SU-DHL-6 (cell line): ENCODE measurements around the gene VTI1A.

Experiments used
- H2AFZ ChIP-seq: fragments of 200-600 bp; sonication (generic); 2 replicates; pipeline ENCODE4 v1.6.1; 2014; ENCODE audit warnings: low read depth, mild to moderate bottlenecking, moderate library complexity, mixed read lengths, antibody characterized with exemption, low read length; ENCODE audit not compliant: severe bottlenecking
- H3F3A ChIP-seq: fragments of 200-600 bp; shearing (Covaris generic); 2 replicates; pipeline ENCODE4 v1.6.0; 2016; ENCODE audit warnings: antibody characterized with exemption, mild to moderate bottlenecking; ENCODE audit not compliant: insufficient read depth
- H3K27ac ChIP-seq: fragments of 200-600 bp; sonication (generic); 2 replicates; pipeline ENCODE4 v1.5.1; 2016; ENCODE audit warnings: low read depth, mild to moderate bottlenecking, low read length, moderate library complexity, mixed read lengths
- H3K27me3 ChIP-seq: fragments of 200-600 bp; sonication (generic), shearing (Covaris generic); 2 replicates; pipeline ENCODE4 v1.6.0; 2014; ENCODE audit warnings: mild to moderate bottlenecking, low read length
- H3K36me3 ChIP-seq: fragments of 200-600 bp; sonication (generic); 2 replicates; pipeline ENCODE4 v1.6.1; 2014; ENCODE audit warnings: mild to moderate bottlenecking, low read length, mixed read lengths
- H3K4me2 ChIP-seq: fragments of 300-600, 200-600 bp; shearing (Covaris generic), sonication (generic); 2 replicates; pipeline ENCODE4 v1.6.0; 2014; ENCODE audit warnings: low read length, low read depth, mild to moderate bottlenecking; ENCODE audit not compliant: poor library complexity, severe bottlenecking
- H3K4me3 ChIP-seq: fragments of 200-600 bp; sonication (generic); 2 replicates; pipeline ENCODE4 v1.5.1; 2014; ENCODE audit warnings: antibody characterized with exemption, low read length, mild to moderate bottlenecking, mixed read lengths; ENCODE audit not compliant: insufficient read depth, poor library complexity, severe bottlenecking
- H3K79me2 ChIP-seq: fragments of 200-600 bp; sonication (generic); 2 replicates; pipeline ENCODE4 v1.6.1; 2014; ENCODE audit warnings: mild to moderate bottlenecking, low read length, moderate library complexity; ENCODE audit not compliant: insufficient read depth
- H3K9ac ChIP-seq: fragments of 200-600 bp; sonication (generic); 2 replicates; pipeline ENCODE4 v1.7.0; 2014; ENCODE audit warnings: mild to moderate bottlenecking, low read length
- H3K9me2 ChIP-seq: fragments of 200-600 bp; sonication (generic); replicated peaks from 2 replicates; pipeline ENCODE4 v1.6.1; 2014; ENCODE audit warnings: low read length; ENCODE audit not compliant: insufficient read depth
- H3K9me3 ChIP-seq: fragments of 200-600 bp; sonication (generic); 2 replicates; pipeline ENCODE4 v1.6.1; 2014; ENCODE audit warnings: low read length, mixed read lengths; ENCODE audit not compliant: insufficient read depth
- H4K20me1 ChIP-seq: fragments of 200-600 bp; sonication (generic); 2 replicates; pipeline ENCODE4 v1.6.1; 2014; ENCODE audit warnings: low read depth, mild to moderate bottlenecking, antibody characterized with exemption, low read length, moderate library complexity, mixed read lengths
- CTCF ChIP-seq: fragments of 200-600 bp; sonication (generic); IDR thresholded peaks from one replicate; pipeline ENCODE4 v1.5.1; 2017; ENCODE audit warnings: antibody characterized with exemption, mild to moderate bottlenecking, low read length, moderate library complexity; ENCODE audit not compliant: insufficient read depth, poor library complexity, severe bottlenecking
- EZH2phosphoT487 ChIP-seq: fragments of 200-600 bp; sonication (generic), shearing (Covaris generic); conservative IDR thresholded peaks from 2 replicates; pipeline ENCODE4 v1.6.1; 2018; ENCODE audit warnings: mild to moderate bottlenecking, antibody characterized with exemption, low read length, moderate library complexity, mixed read lengths

Gene VTI1A

GRCh38 chr10:112848228-112848627 lies 401.2 kb downstream of the VTI1A start:
- H3K27me3 ChIP-seq: no peaks in the 10 kb centered on the region
- H3K9me2 ChIP-seq: no peaks in the 10 kb centered on the region
- no peaks in the 10 kb centered on the region for H3K36me3 ChIP-seq
- TF ChIP-seq EZH2phosphoT487 (no peak), CTCF (no peak)
- no peak overlapping the region for H3K9ac ChIP-seq
- H3K9me3 ChIP-seq: no peaks in the 10 kb centered on the region
- no peak overlapping the region for H3K4me3 ChIP-seq
- H3K79me2 ChIP-seq: no peaks in the 10 kb centered on the region
- H3F3A ChIP-seq: no peaks in the 10 kb centered on the region
- H3K27ac ChIP-seq: no peak overlapping the region
- H3K4me2 ChIP-seq: no peak overlapping the region
- no peak overlapping the region for H2AFZ ChIP-seq
- no peaks in the 10 kb centered on the region for H4K20me1 ChIP-seq

GRCh38 chr10:112848868-112849430 lies 401.9 kb downstream of the VTI1A start:
- H3K36me3 ChIP-seq: no peaks in the 10 kb centered on the region
- H3F3A ChIP-seq: no peaks in the 10 kb centered on the region
- TF ChIP-seq CTCF: no peak
- TF ChIP-seq EZH2phosphoT487: no peak
- no peak overlapping the region for H3K4me3 ChIP-seq
- no peaks in the 10 kb centered on the region for H3K9me2 ChIP-seq
- H3K79me2 ChIP-seq: no peaks in the 10 kb centered on the region
- no peak overlapping the region for H2AFZ ChIP-seq
- no peaks in the 10 kb centered on the region for H3K27me3 ChIP-seq
- no peaks in the 10 kb centered on the region for H4K20me1 ChIP-seq
- no peaks in the 10 kb centered on the region for H3K9me3 ChIP-seq
- H3K27ac ChIP-seq: no peak overlapping the region
- H3K9ac ChIP-seq: no peak overlapping the region
- no peak overlapping the region for H3K4me2 ChIP-seq

GRCh38 chr10:112849546-112849945 lies 402.5 kb downstream of the VTI1A start:
- no peak overlapping the region for H3K4me3 ChIP-seq
- H2AFZ ChIP-seq: no peak overlapping the region
- no peak overlapping the region for H3K27ac ChIP-seq
- no peaks in the 10 kb centered on the region for H3K9me3 ChIP-seq
- no peaks in the 10 kb centered on the region for H3K36me3 ChIP-seq
- H3F3A ChIP-seq: no peaks in the 10 kb centered on the region
- no peak overlapping the region for H3K4me2 ChIP-seq
- no peaks in the 10 kb centered on the region for H3K27me3 ChIP-seq
- no peaks in the 10 kb centered on the region for H4K20me1 ChIP-seq
- no peaks in the 10 kb centered on the region for H3K9me2 ChIP-seq
- no peak overlapping the region for H3K9ac ChIP-seq
- no peaks in the 10 kb centered on the region for H3K79me2 ChIP-seq
- no peak for TF ChIP-seq EZH2phosphoT487
- no peak for TF ChIP-seq CTCF
